Tibial artery (tissue), 4 donors: ENCODE data around the gene TPCN1.

Source experiments
- DNase-seq, 2 donors: peaks; one replicate each; pipeline ENCODE4 v3.0.0-alpha.2; 2019
- H3K27ac ChIP-seq, 2 donors: fragments of 200-600 bp; sonication (generic) in 1 of 2; 1 replicate in 1 of 2; 2 replicates in 1 of 2; pipeline ENCODE4 v1.5.1; 2018 to 2019; ENCODE audit warnings: mild to moderate bottlenecking in 1 of 2
- H3K27me3 ChIP-seq, 2 donors: fragments of 200-600 bp; sonication (generic) in 1 of 2; one replicate each; pipeline versions ENCODE4 v1.5.1 to v1.6.0; 2016 to 2019
- H3K36me3 ChIP-seq, 3 donors: fragments of 200-600 bp; sonication (generic) in 2 of 3; one replicate each; pipeline ENCODE4 v1.5.1; 2016 to 2019; ENCODE audit warnings: mild to moderate bottlenecking in 2 of 3
- H3K4me1 ChIP-seq, 4 donors: fragments of 200-600 bp; sonication (generic) in 2 of 4; 1 replicate in 3 of 4; 2 replicates in 1 of 4; pipeline ENCODE4 v1.5.1; 2016 to 2019
- H3K4me3 ChIP-seq, 2 donors: fragments of 200-600 bp; sonication (generic) in 1 of 2; 1 replicate in 1 of 2; 2 replicates in 1 of 2; pipeline ENCODE4 v1.5.1; 2018 to 2019; ENCODE audit warnings: mild to moderate bottlenecking in 2 of 2
- H3K9me3 ChIP-seq, 3 donors: fragments of 200-600 bp; sonication (generic) in 1 of 3; one replicate each; pipeline ENCODE4 v1.5.1; 2016 to 2019
- intact Hi-C: fragments of 100-400 bp; cut with DNase I; formaldehyde crosslinking; loops from one replicate; pipeline ENCODE4 v1.15.0; 2023; ENCODE audit warnings: low total_unique reads
- TF ChIP-seq, protein P1 (sequence below), 2 experiments: fragments of 200-600 bp in 1 of 2; fragments of 450-650 bp in 1 of 2; IDR thresholded peaks; one replicate each; pipeline ENCODE4 v1.5.1; 2017 to 2019; ENCODE audit warnings: antibody characterized with exemption in 2 of 2, mild to moderate bottlenecking in 1 of 2, moderate library complexity in 1 of 2

TPCN1 gene

DNA sequence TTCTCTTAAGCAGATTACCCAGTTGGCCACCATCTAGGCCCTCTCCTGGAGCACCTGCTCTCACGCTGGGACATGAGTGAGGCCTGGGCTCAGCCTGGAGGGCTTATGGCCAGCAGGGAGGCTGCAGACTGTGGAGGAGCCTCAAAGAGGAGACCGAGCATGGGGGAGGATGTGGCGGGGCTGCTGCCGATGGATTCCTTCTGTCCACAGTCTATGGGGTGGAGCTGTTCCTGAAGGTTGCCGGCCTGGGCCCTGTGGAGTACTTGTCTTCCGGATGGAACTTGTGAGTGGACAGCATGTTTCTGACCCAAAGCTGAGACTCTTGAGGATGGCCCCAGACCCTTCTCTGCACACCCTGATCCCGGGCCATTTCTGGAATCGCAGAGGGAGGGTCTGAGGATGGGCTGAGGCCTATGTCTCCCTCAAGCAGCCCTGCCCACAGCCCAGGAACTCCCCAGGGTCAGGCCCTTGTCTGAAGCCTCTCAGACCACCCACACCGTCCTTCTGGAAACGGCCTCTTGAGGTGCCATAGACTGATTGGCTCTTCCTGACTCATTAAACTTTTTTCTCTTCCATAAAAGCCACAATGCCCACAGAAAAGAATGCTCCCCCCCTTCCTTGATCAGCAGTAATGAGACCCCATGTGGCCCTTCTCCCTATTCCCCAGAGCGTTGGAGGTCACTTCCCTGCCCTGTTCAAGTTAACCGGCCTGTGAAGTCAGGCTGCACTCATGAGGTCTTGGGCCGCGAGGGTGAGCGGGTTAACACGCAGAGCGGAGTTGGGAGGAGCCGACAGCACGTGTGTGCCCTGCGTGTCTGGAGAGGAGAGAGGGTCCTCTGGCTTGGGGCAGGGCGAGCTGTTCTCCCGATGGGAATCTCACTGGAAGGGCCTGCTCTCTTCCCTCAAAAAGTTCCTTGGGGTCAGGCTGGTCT is 64.7 kb downstream of the TPCN1 start:
- no peak for DNase-seq
- Histone ChIP-seq H3K4me3 (no peak overlapping the region), H3K4me1 (no peaks in the 10 kb centered on the region), H3K36me3 (peaks cover 83 to 96% (median 95%) of the 10 kb centered on the region in 3 donors), H3K9me3 (no peaks in the 10 kb centered on the region), H3K27ac (no peak overlapping the region), H3K27me3 (no peaks in the 10 kb centered on the region)
- intact Hi-C loops, result no loop called here
- TF ChIP-seq, protein P1, sequence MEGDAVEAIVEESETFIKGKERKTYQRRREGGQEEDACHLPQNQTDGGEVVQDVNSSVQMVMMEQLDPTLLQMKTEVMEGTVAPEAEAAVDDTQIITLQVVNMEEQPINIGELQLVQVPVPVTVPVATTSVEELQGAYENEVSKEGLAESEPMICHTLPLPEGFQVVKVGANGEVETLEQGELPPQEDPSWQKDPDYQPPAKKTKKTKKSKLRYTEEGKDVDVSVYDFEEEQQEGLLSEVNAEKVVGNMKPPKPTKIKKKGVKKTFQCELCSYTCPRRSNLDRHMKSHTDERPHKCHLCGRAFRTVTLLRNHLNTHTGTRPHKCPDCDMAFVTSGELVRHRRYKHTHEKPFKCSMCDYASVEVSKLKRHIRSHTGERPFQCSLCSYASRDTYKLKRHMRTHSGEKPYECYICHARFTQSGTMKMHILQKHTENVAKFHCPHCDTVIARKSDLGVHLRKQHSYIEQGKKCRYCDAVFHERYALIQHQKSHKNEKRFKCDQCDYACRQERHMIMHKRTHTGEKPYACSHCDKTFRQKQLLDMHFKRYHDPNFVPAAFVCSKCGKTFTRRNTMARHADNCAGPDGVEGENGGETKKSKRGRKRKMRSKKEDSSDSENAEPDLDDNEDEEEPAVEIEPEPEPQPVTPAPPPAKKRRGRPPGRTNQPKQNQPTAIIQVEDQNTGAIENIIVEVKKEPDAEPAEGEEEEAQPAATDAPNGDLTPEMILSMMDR (IDR thresholded peaks at IDR 0.05), result no peak

DNA sequence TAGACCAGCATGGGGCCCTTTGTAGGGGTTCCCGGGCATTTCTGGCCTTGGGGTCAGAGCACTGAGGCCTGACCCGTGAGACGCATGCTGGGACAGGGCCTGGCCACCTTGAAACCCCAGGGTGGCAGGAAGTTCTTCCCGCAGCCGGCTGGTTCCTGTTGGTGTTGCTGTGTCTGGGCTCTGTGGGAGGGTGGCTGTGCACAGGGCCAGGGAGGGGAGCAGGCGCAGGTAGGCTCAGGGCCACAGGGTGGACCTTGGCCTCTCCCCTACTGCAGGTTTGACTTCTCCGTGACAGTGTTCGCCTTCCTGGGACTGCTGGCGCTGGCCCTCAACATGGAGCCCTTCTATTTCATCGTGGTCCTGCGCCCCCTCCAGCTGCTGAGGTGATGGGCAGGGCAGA is 65.4 kb downstream of the TPCN1 start:
- intact Hi-C loops, result no loop called here
- Histone ChIP-seq H3K27ac (no peak overlapping the region), H3K9me3 (no peaks in the 10 kb centered on the region), H3K27me3 (no peaks in the 10 kb centered on the region), H3K36me3 (peaks cover 84 to 95% (median 95%) of the 10 kb centered on the region in 3 donors), H3K4me3 (no peak overlapping the region), H3K4me1 (no peaks in the 10 kb centered on the region)
- DNase-seq, result no peak
- TF ChIP-seq, protein P1 (IDR thresholded peaks at IDR 0.05), result no peak

DNA sequence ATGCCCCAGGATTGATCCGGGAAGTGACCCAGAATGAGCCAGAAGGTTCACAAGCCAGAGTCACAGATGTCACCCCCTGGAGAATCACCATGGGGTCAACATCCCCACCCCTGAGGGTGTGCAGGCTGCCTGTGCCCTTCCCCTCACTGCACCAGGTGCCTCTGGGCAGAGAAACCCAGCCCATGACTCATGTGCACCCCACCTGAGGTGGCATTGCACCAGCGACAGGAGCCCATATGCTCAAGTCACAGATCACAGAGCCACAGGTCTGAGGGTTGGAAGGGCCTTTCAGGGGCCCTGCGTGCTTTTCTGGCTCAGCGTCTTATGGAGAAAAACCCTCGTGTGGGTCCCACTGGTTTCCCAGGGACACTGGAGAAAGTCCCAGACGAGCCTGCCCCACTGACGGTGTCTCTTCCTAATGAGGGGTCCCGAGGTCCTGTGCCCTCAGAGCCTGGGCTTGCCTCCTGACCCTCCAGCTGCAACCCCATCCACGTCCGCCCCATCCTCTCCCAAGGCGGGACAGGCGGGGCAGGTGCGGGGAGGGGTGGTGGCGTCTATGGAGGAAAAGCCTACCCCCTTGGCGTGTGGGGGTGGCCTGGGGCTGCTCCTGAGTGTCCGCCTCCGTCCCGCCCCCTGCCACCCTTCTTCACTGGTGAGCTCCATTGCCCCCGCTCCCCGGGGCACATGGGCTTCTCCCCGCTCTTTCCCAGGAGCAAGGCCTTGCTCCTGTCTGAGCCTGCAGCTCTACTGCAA is 66.1 kb downstream of the TPCN1 start:
- Histone ChIP-seq H3K36me3 (peaks cover 87 to 98% (median 96%) of the 10 kb centered on the region in 3 donors), H3K27me3 (no peaks in the 10 kb centered on the region), H3K9me3 (no peaks in the 10 kb centered on the region), H3K4me1 (no peaks in the 10 kb centered on the region), H3K4me3 (no peak overlapping the region), H3K27ac (no peak overlapping the region)
- intact Hi-C loops, result no loop called here
- DNase-seq, result no peak
- TF ChIP-seq, protein P1 (IDR thresholded peaks at IDR 0.05), result no peak

DNA sequence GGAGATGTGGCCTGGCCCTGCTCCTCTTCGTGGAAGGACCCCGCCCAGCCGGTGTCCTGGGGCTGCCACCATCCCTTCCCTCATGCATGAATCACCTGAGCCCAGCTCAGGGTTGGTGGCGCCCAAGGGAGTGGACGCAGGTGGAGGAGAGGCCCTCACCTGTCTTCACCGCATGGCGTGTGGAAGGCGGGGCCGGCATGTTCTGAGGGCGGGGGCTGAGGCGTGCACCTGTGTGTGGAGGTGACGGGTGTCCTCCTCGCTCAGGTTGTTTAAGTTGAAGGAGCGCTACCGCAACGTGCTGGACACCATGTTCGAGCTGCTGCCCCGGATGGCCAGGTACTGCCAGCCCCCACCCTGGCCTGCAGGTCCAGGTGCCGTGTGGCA is 66.6 kb downstream of the TPCN1 start:
- no peaks in the 10 kb centered on the region for H3K27me3 ChIP-seq
- H3K27ac ChIP-seq, result no peak overlapping the region
- intact Hi-C loops, result no loop called here
- H3K4me3 ChIP-seq, result no peak overlapping the region
- TF ChIP-seq, protein P1 (IDR thresholded peaks at IDR 0.05), result no peak
- peaks cover 92 to 99% (median 97%) of the 10 kb centered on the region in 3 donors for H3K36me3 ChIP-seq
- no peaks in the 10 kb centered on the region for H3K4me1 ChIP-seq
- no peak for DNase-seq
- no peaks in the 10 kb centered on the region for H3K9me3 ChIP-seq

DNA sequence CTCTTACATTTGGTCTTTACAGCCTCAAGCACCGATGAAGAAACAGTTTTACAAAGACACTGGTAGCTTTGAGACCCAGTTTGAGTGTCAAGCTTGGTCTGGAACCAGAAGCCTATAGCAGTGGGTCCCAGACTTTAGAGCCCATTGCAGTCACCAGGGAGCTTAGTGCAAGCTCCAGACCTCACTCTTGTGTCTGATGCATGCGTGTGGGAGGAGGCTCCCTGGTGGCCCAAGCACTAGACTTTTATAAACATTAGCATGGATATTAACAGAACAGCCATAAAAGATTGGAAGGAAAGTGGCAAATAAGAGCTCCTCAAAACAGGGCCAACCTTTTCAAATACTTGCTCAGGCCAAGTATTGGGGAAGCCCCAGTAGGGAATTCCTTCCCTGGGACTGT is 68.1 kb downstream of the TPCN1 start:
- TF ChIP-seq, protein P1 (IDR thresholded peaks at IDR 0.05), result no peak
- intact Hi-C loops, result no loop called here
- H3K36me3 ChIP-seq, result peaks cover 96 to 100% (median 97%) of the 10 kb centered on the region in 3 donors

More for the DNA sequence above, 68.1 kb downstream of the TPCN1 start:
- no peak for DNase-seq
- Histone ChIP-seq H3K27ac (no peak overlapping the region), H3K9me3 (no peaks in the 10 kb centered on the region), H3K4me1 (peaks cover 0 to 8% (median 2%) of the 10 kb centered on the region in 4 donors), H3K4me3 (no peak overlapping the region), H3K27me3 (no peaks in the 10 kb centered on the region)
